Dendritic cell treated with granulocyte-macrophage colony-stimulating factor and Interleukin-4, amounts not matched to agents 40 ng/mL and 50 ng/mL, for 4 days (primary cell): Measurements from ENCODE around the gene OR51A2.

Source experiments
- H3K27ac Mint-ChIP-seq: one replicate; pipeline ENCODE4 v1.8.0; 2022; ENCODE audit warnings: mild to moderate bottlenecking, mixed read lengths
- H3K27me3 Mint-ChIP-seq: one replicate; pipeline ENCODE4 v1.8.0; 2022; ENCODE audit warnings: mild to moderate bottlenecking, mixed read lengths
- H3K36me3 Mint-ChIP-seq: one replicate; pipeline ENCODE4 v1.8.0; 2022; ENCODE audit warnings: low read depth, mixed read lengths
- H3K4me1 Mint-ChIP-seq: one replicate; pipeline ENCODE4 v1.8.0; 2022; ENCODE audit warnings: low read depth, mixed read lengths
- H3K4me3 Mint-ChIP-seq: one replicate; pipeline ENCODE4 v1.8.0; 2022; ENCODE audit warnings: mild to moderate bottlenecking, moderate library complexity, mixed read lengths
- H3K9me3 Mint-ChIP-seq: one replicate; pipeline ENCODE4 v1.8.0; 2022; ENCODE audit warnings: mixed read lengths
- intact Hi-C: fragments of 100-400 bp; cut with micrococcal nuclease; formaldehyde crosslinking; loops from one replicate; pipeline ENCODE4 v1.15.0; 2022

OR51A2 gene

GRCh38 chr11:4924239-4924638 lies 31.3 kb downstream of the OR51A2 start, which contains the start of gene OR51G1:
TSS of gene OR51G1 (minus strand) at chr11:4924339. CDS start at chr11:4924339, 0 bp downstream.
- Mint-ChIP-seq H3K9me3 (no peaks in the 10 kb centered on the region), H3K27me3 (no peaks in the 10 kb centered on the region), H3K4me1 (no peaks in the 10 kb centered on the region), H3K36me3 (no peaks in the 10 kb centered on the region), H3K4me3 (no peak within 1 kb of the TSS), H3K27ac (no peak within 1 kb of the TSS)
- intact Hi-C loops = no loop called here

GRCh38 chr11:4922304-4922703 lies 33.2 kb downstream of the OR51A2 start:
- Mint-ChIP-seq H3K4me1 (no peaks in the 10 kb centered on the region), H3K9me3 (no peaks in the 10 kb centered on the region), H3K27me3 (no peaks in the 10 kb centered on the region)

GRCh38 chr11:4921796-4922195 lies 33.7 kb downstream of the OR51A2 start:
- intact Hi-C loops = no loop called here
- Mint-ChIP-seq H3K4me3 (no peak overlapping the region), H3K27ac (no peak overlapping the region), H3K4me1 (no peaks in the 10 kb centered on the region), H3K36me3 (no peaks in the 10 kb centered on the region), H3K27me3 (no peaks in the 10 kb centered on the region), H3K9me3 (no peaks in the 10 kb centered on the region)

More at GRCh38 chr11:4922304-4922703, 33.2 kb downstream of the OR51A2 start:
- intact Hi-C loops = no loop called here
- H3K36me3 Mint-ChIP-seq = no peaks in the 10 kb centered on the region
- H3K4me3 Mint-ChIP-seq = no peak overlapping the region
- no peak overlapping the region for H3K27ac Mint-ChIP-seq

GRCh38 chr11:4919250-4919649 lies 36.3 kb downstream of the OR51A2 start, which contains the start of gene OR51G2:
TSS of gene OR51G2 (minus strand) at chr11:4919350. CDS start at chr11:4915663, 3,687 bp downstream.
- H3K27ac Mint-ChIP-seq = no peak within 1 kb of the TSS
- H3K36me3 Mint-ChIP-seq = no peaks in the 10 kb centered on the region
- no peaks in the 10 kb centered on the region for H3K27me3 Mint-ChIP-seq

GRCh38 chr11:4916581-4916980 lies 38.9 kb downstream of the OR51A2 start:
- no peak overlapping the region for H3K27ac Mint-ChIP-seq
- no peak overlapping the region for H3K4me3 Mint-ChIP-seq
- no peaks in the 10 kb centered on the region for H3K4me1 Mint-ChIP-seq
- intact Hi-C loops = no loop called here
- peaks cover 7% of the 10 kb centered on the region for H3K9me3 Mint-ChIP-seq
- no peaks in the 10 kb centered on the region for H3K27me3 Mint-ChIP-seq
- H3K36me3 Mint-ChIP-seq = no peaks in the 10 kb centered on the region

More at GRCh38 chr11:4919250-4919649, 36.3 kb downstream of the OR51A2 start, which contains the start of gene OR51G2:
- Mint-ChIP-seq H3K4me1 (no peaks in the 10 kb centered on the region), H3K4me3 (no peak within 1 kb of the TSS), H3K9me3 (peaks cover 7% of the 10 kb centered on the region)
- intact Hi-C loops = no loop called here
